MCF 10A (cell line): ENCODE measurements around the gene NAPG. TPM values are rescaled to one million over a fixed set of nuclear protein-coding genes. Genes with fewer than 3 reads are reported as not detected.

Experiments
- BruUV-seq: library from RNA; stranded (reverse); fragments of 400-500 nt; replicated peaks from 2 replicates; lab custom pipeline; 2021; lab: Mats Ljungman, UMichigan
- CTCF ChIA-PET: fragments of 300-600 bp; sonication (Branson Sonifier 250); formaldehyde crosslinking; extraction: SDS; loops from one replicate; lab custom pipeline; 2021; ENCODE audit warnings: antibody characterized with exemption, inconsistent platforms; lab: Yijun Ruan, JAX
- POLR2A ChIA-PET: fragments of 300-600, 350-650 bp; sonication (Branson Sonifier 250); formaldehyde crosslinking; extraction: SDS; loops from one replicate; lab custom pipeline; 2020; ENCODE audit warnings: antibody characterized with exemption, inconsistent platforms; lab: Yijun Ruan, JAX
- DNase-seq: peaks from one replicate; pipeline ENCODE4 v3.0.0-alpha.2; 2018; ENCODE audit not compliant: unreplicated experiment
- H3K27ac Mint-ChIP-seq: one replicate; pipeline ENCODE4 v1.8.0; 2022; ENCODE audit warnings: mild to moderate bottlenecking, low read depth, mixed read lengths; ENCODE audit not compliant: unreplicated experiment
- H3K27me3 Mint-ChIP-seq: one replicate; pipeline ENCODE4 v1.8.0; 2022; ENCODE audit warnings: mixed read lengths; ENCODE audit not compliant: insufficient read depth, unreplicated experiment
- H3K36me3 Mint-ChIP-seq: one replicate; pipeline ENCODE4 v1.8.0; 2022; ENCODE audit warnings: mild to moderate bottlenecking, moderate library complexity, mixed read lengths; ENCODE audit not compliant: insufficient read depth, unreplicated experiment
- H3K4me1 Mint-ChIP-seq: one replicate; pipeline ENCODE4 v1.8.0; 2022; ENCODE audit warnings: mixed read lengths; ENCODE audit not compliant: insufficient read depth, unreplicated experiment
- H3K4me3 Mint-ChIP-seq: one replicate; pipeline ENCODE4 v1.8.0; 2022; ENCODE audit warnings: mild to moderate bottlenecking, moderate library complexity, mixed read lengths; ENCODE audit not compliant: unreplicated experiment
- H3K9me3 Mint-ChIP-seq: one replicate; pipeline ENCODE4 v1.8.0; 2022; ENCODE audit warnings: mixed read lengths; ENCODE audit not compliant: unreplicated experiment
- intact Hi-C: fragments of 100-400 bp; cut with micrococcal nuclease; formaldehyde crosslinking; loops from 2 replicates; pipeline ENCODE4 v1.14.1; 2022
- total RNA-seq: library from RNA; stranded (reverse); gene quantifications from 2 replicates; pipeline ENCODE4 v1.2.3, GENCODE V29; 2022
- TF ChIP-seq, protein P1 (sequence below): fragments of 200-600 bp; IDR thresholded peaks from one replicate; pipeline ENCODE4 v1.8.0; 2022; ENCODE audit warnings: antibody characterized with exemption, mild to moderate bottlenecking; ENCODE audit not compliant: unreplicated experiment

NAPG gene
- total RNA-seq, 1 experiment from 2014 or later: 32.2 TPM

DNA sequence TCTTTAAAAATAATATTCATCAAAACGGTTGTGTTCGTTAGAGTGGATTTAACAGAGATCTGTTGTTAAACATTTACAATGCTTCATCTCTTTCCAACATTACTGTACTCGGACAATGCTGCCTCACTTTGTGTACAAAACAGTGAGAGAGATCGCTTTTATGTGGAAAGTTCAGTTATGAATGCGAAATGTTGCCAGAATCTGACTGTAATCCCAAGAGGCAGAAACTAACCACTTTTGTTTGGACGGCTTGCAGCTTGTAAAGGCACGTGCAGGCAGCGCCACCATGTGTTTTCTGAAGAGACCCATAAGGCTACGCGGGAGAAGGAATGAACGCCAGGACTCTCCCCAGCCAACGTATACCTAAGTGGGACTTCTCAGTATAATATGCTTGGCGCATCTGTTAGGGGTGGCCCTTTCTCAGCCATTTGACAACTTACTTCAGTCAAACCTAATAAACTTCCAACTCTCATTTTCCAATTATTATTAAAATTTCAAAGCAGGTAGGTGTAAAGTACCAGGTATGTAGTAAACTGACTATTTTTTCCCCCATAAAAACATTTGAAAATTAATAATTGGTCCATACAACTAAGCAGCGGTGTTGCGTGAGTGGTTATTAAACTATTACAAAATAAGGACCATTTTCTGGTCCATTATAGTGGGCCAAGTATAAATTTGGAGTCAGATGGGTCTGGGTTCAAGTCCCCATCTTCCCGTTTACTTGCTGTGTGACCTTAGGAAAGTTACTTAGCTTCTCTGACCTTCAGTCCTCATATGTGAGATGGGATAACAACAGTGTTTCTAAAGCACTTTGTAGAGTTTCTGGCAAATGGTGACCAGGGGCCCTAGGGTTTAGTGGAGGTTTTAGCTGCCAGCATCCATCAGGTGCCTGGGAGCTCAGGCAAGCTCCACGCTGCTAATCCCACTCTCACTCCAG, 5.6 kb upstream of the NAPG start:
- H3K27ac Mint-ChIP-seq: no peak overlapping the region
- CTCF ChIA-PET: interaction anchor here (0.6 to 8.8 kb wide), 20 partner anchors 44 to 617 kb away, joined by 3 to 167 read pairs (median 4); no protein-coding TSS in a partner anchor
- POLR2A ChIA-PET: interaction anchor here (0.7 to 4.9 kb wide), 5 partner anchors 13 to 555 kb away, joined by 3 to 38 read pairs (median 4); no protein-coding TSS in a partner anchor
- no peak overlapping the region for H3K4me3 Mint-ChIP-seq
- DNase-seq: peak; percentile 90
- BruUV-seq: no TSS peak
- H3K4me1 Mint-ChIP-seq: no peaks in the 10 kb centered on the region
- no peaks in the 10 kb centered on the region for H3K9me3 Mint-ChIP-seq
- H3K36me3 Mint-ChIP-seq: no peaks in the 10 kb centered on the region
- intact Hi-C loops: loop anchor here (1.0 to 10.0 kb wide), 6 partner anchors 195 to 945 kb away; no protein-coding TSS in a partner anchor
- H3K27me3 Mint-ChIP-seq: no peaks in the 10 kb centered on the region
- TF ChIP-seq, protein P1, sequence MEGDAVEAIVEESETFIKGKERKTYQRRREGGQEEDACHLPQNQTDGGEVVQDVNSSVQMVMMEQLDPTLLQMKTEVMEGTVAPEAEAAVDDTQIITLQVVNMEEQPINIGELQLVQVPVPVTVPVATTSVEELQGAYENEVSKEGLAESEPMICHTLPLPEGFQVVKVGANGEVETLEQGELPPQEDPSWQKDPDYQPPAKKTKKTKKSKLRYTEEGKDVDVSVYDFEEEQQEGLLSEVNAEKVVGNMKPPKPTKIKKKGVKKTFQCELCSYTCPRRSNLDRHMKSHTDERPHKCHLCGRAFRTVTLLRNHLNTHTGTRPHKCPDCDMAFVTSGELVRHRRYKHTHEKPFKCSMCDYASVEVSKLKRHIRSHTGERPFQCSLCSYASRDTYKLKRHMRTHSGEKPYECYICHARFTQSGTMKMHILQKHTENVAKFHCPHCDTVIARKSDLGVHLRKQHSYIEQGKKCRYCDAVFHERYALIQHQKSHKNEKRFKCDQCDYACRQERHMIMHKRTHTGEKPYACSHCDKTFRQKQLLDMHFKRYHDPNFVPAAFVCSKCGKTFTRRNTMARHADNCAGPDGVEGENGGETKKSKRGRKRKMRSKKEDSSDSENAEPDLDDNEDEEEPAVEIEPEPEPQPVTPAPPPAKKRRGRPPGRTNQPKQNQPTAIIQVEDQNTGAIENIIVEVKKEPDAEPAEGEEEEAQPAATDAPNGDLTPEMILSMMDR: peak; percentile 83

DNA sequence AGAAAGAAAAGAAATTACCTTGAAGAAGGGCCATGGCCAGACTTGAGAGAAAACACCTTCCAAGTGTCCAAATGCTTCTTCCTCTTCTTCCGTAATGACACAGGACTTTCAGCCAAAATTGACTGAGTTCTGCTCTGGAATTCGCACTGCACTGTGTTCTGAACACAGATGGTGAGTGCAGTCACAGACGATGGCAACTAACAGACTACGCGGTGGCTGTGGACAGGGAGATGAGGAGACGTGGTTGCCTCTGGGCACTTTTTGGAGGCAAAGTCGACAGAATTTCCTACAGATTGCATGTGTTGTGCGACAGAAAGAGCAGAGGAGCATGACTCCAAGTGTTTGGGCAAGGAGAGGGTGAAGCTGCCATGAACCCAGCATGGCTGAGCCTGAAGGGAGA, 4.3 kb upstream of the NAPG start:
- intact Hi-C loops: loop anchor here (10.0 kb wide), 3 partner anchors 197 to 947 kb away; no protein-coding TSS in a partner anchor
- TF ChIP-seq, protein P1: no peak
- BruUV-seq: no TSS peak
- DNase-seq: no peak
- ChIA-PET POLR2A (interaction anchor here (1.4 to 1.8 kb wide), 2 partner anchors 109 to 550 kb away, joined by 4 to 6 read pairs; no protein-coding TSS in a partner anchor), CTCF (interaction anchor here (0.7 to 1.6 kb wide), 5 partner anchors 42 to 568 kb away, joined by 3 to 10 read pairs (median 3); no protein-coding TSS in a partner anchor)
- H3K9me3 Mint-ChIP-seq: no peaks in the 10 kb centered on the region
- H3K4me1 Mint-ChIP-seq: no peaks in the 10 kb centered on the region
- no peak overlapping the region for H3K4me3 Mint-ChIP-seq
- H3K27ac Mint-ChIP-seq: no peak overlapping the region
- no peaks in the 10 kb centered on the region for H3K36me3 Mint-ChIP-seq
- no peaks in the 10 kb centered on the region for H3K27me3 Mint-ChIP-seq

DNA sequence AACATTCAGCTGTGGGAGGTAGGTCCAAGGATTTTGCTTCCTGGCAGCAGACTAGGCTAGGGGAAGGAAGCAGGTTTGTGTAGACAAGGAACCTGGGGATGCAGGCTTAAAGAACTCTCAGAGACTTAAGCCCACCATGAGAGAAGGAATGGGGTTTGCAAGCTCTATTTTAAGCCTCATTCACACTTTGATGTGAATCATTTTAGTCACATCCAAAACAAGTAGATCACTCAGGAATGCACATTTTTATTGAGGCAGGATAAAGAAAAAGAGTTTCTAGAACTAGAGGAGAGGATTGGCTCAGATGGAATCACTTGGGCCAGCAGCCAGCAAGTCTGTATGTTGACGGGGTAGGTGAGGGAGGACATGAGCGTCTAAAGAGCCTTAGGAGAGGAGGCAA, 3.3 kb upstream of the NAPG start:
- ChIA-PET CTCF (interaction anchor here (0.5 to 1.9 kb wide), 10 partner anchors 41 to 996 kb away, joined by 3 to 10 read pairs (median 3); no protein-coding TSS in a partner anchor), POLR2A (interaction anchor here (0.7 to 1.8 kb wide), 3 partner anchors 8 to 551 kb away, joined by 3 to 6 read pairs (median 4); no protein-coding TSS in a partner anchor)
- no peaks in the 10 kb centered on the region for H3K27me3 Mint-ChIP-seq
- H3K36me3 Mint-ChIP-seq: peaks cover 5% of the 10 kb centered on the region
- no TSS peak for BruUV-seq
- no peak overlapping the region for H3K4me3 Mint-ChIP-seq
- TF ChIP-seq, protein P1: no peak
- H3K27ac Mint-ChIP-seq: no peak overlapping the region
- intact Hi-C loops: loop anchor here (10.0 kb wide), 3 partner anchors 198 to 948 kb away; no protein-coding TSS in a partner anchor
- H3K9me3 Mint-ChIP-seq: no peaks in the 10 kb centered on the region
- no peak for DNase-seq
- peaks cover 5% of the 10 kb centered on the region for H3K4me1 Mint-ChIP-seq

DNA sequence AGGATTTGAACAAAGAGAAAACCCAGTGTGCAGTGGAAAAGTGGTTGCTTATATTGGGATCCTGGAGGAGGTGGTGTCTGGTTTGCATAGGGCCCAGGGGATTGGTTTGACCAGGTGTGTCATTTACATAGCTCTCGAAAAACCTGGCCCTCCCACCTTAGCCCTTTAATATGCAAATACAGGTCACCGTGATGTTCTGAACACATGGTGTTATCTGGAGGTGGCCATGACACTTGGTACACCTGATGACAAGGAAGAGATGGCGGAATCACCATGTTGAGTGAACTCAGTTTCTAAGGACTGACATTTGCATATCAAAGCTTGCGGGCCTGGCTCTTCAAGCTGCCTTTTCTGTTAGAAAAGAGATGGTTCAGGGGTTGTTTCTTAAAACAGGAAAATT, 2.3 kb upstream of the NAPG start:
- intact Hi-C loops: loop anchor here (10.0 kb wide), 3 partner anchors 199 to 949 kb away; no protein-coding TSS in a partner anchor
- no peaks in the 10 kb centered on the region for H3K9me3 Mint-ChIP-seq
- POLR2A ChIA-PET: no interaction called here
- no peak overlapping the region for H3K27ac Mint-ChIP-seq
- TF ChIP-seq, protein P1: no peak
- no peaks in the 10 kb centered on the region for H3K27me3 Mint-ChIP-seq
- H3K4me1 Mint-ChIP-seq: peaks cover 14% of the 10 kb centered on the region
- peaks cover 5% of the 10 kb centered on the region for H3K36me3 Mint-ChIP-seq
- CTCF ChIA-PET: interaction anchor here (1.0 to 1.9 kb wide), 4 partner anchors 516 to 631 kb away, joined by 3 to 9 read pairs (median 4); no protein-coding TSS in a partner anchor
- no peak overlapping the region for H3K4me3 Mint-ChIP-seq
- DNase-seq: no peak
- no TSS peak for BruUV-seq
